ENCODE results near the gene LIN7B.
A peak's percentile ranks its signal among the peaks of the same experiment; 100 is the strongest.

LIN7B gene

DNA sequence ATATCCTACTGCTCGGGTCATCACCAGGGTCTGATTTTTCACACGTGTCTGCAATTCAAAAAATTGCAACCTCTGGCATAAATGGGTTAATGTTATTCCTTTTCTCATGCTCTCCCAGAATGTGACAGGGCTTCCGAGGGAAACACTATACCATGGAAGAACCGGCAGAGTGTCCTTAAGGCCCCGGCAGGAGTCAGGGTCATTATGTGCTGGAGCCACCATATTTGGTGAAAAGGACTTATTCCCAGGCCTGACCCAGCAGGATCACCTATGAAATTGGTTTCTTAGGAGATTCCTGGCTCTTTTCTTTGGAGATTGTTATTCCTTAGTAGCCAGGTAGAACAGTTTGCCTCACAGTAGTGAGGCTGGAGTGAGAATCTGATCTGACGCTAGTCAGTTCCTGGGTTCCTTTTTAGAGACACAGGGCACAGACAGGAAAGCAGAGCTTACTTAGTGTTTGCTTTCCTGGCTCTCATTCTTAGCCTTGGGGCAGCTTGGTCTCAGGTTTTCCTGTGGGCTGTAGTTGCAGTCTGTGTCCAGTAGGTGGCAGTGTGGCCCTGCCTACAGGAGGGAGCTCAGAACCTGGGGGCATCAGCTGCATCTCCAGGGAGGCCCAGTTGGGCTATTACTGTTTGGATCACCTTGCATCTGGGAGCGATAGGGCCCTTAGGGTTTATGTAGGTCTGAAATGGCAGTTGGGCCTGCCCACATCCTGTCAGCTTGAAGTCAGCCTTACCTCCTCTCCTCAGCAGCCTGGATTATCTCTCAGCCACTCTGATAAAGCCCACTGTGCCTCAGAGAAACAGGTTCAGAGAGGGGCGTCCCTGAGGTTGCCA is 16.5 kb upstream of the LIN7B start:
- TF ChIP-seq, protein P1, sequence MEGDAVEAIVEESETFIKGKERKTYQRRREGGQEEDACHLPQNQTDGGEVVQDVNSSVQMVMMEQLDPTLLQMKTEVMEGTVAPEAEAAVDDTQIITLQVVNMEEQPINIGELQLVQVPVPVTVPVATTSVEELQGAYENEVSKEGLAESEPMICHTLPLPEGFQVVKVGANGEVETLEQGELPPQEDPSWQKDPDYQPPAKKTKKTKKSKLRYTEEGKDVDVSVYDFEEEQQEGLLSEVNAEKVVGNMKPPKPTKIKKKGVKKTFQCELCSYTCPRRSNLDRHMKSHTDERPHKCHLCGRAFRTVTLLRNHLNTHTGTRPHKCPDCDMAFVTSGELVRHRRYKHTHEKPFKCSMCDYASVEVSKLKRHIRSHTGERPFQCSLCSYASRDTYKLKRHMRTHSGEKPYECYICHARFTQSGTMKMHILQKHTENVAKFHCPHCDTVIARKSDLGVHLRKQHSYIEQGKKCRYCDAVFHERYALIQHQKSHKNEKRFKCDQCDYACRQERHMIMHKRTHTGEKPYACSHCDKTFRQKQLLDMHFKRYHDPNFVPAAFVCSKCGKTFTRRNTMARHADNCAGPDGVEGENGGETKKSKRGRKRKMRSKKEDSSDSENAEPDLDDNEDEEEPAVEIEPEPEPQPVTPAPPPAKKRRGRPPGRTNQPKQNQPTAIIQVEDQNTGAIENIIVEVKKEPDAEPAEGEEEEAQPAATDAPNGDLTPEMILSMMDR (IDR thresholded peaks at IDR 0.05; ENCODE audit: low read length, missing control alignments): peak; percentile 100
- DNase-seq (ENCODE audit: low read depth): peak; percentile 80
- H3K4me3 ChIP-seq (replicated peaks; ENCODE audit: low read depth, low read length): no peak overlapping the region

DNA sequence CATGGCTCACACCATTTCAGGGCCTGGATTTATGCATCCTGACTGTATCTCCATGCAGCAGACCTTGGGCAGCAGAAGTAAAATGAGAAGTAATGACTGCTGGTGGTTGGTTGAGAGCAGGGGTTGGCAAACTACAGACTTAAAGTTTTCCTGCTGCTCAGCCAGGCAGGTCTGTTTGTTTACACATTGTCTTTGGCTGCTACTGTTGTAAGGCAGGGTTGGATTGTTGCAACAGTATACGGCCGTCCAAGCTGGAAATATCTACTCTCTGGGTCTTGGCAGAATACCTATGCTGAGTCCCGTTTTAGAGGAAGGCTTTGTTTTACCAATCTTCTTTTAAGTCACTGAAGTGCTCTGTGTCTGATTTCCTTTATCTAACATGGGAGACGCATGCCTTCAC is 15.4 kb upstream of the LIN7B start:
- H3K4me3 ChIP-seq (replicated peaks; ENCODE audit: low read depth, low read length): no peak overlapping the region
- TF ChIP-seq, protein P1 (IDR thresholded peaks at IDR 0.05; ENCODE audit: low read length, missing control alignments): no peak
- DNase-seq (ENCODE audit: low read depth): no peak

DNA sequence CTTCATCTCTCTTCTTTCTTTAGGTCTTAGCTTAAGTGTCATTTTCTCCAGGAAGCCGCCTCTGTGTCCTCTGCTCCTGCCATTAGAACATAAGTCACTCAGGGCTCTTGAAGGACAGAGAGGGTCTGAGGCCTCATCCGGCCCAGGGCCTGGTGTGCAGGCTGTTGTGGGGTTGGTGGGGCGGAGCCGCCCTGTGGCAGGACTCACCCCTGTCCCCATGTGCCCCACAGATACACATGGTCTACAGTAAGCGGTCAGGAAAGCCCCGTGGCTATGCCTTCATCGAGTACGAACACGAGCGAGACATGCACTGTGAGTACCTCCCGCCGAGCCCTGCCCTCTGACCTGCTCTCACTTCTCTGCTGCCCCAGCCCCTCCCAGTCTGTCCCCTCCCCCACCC is 13.0 kb upstream of the LIN7B start:
- no peak for DNase-seq (ENCODE audit: low read depth)
- H3K4me3 ChIP-seq (replicated peaks; ENCODE audit: low read depth, low read length): no peak overlapping the region
- TF ChIP-seq, protein P1 (IDR thresholded peaks at IDR 0.05; ENCODE audit: low read length, missing control alignments): no peak

DNA sequence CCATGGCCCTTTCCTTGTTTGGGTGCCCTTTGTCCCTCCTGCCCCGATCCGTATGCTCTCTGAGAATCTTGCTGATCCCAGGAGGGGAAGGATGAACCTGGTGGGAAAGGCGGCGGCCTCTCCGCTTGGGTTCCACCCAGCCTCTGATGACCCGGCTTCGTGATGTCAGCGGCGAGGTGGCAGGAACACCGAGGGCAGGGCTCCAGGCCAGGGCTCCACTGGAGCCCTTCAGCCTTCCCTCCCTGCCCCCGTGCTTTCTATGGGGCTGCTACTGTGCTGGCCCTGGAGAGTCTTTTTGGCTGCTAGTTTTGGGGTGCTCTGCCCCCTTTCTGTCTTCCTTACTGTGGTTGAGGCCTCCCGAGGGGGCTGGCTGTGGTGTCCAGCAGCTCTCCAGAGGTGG is 11.9 kb upstream of the LIN7B start:
- H3K4me3 ChIP-seq (replicated peaks; ENCODE audit: low read depth, low read length): no peak overlapping the region
- TF ChIP-seq, protein P1 (IDR thresholded peaks at IDR 0.05; ENCODE audit: low read length, missing control alignments): no peak
- no peak for DNase-seq (ENCODE audit: low read depth)

DNA sequence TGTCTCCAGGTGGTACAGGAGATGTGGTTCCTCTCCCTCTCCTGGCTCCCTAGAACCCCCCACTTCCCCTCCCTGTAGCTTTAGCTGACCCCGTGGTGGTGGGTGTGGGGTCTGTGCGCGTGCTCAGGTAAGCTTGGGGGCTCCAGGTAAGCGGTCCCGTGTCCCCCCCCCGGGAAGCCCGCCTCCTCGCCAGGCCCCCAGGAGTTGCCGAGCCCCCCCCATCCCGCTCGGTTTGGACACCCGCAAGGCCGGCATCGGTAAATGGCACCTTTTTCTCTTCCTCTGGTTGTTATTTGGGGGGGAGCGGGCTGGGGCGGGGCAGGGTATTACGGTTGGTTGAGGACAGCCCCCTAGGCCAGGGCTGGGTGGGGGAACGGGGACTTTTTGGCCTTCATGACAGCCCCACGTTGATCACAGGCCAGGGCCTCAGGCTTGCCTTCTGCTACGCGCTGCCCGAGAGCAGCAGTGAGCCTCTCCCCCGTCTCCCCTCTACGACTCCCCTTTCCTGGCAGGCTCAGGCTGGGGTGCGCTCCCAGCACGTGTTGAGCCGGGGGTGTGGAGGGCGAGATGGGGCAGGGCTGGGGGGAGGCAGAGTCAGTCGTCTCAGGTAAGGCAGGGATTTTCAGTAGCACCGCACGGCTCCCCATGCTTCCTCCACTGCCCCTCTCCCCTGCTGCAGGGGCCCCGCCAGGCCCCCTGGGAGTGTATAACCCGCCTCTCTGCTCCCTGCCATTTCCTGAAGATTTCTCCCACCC is 10.7 kb upstream of the LIN7B start:
- TF ChIP-seq, protein P1 (IDR thresholded peaks at IDR 0.05; ENCODE audit: low read length, missing control alignments): no peak
- no peak overlapping the region for H3K4me3 ChIP-seq (replicated peaks; ENCODE audit: low read depth, low read length)
- DNase-seq (ENCODE audit: low read depth): no peak

DNA sequence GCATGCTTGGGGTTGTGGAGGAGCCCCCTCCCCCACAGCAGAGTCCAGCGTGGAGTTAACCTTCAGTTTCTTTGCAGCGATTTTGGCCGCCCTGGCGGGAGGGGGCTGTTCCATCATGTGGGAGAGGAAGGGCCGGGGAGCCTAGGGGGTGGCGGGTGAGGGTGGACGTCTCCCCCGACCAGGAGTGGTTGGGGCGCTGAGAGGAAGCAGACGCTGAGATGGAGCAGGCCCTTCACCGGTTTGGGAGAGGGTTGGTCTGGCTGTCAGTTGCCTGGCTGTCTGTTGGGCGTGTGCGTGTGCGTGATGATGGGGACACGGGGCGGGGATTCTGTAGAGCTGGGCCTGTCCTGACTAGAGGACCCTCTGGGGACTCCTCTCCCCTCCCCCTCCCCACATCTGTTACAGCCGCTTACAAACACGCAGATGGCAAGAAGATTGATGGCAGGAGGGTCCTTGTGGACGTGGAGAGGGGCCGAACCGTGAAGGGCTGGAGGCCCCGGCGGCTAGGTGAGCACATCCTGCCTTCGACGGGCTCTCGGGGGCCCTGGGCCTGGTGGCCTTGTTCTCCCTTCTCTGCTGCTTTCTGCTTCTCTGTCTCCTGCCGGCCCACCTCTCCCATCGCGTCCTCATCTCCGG is 9.8 kb upstream of the LIN7B start:
- DNase-seq (ENCODE audit: low read depth): no peak
- H3K4me3 ChIP-seq (replicated peaks; ENCODE audit: low read depth, low read length): no peak overlapping the region
- TF ChIP-seq, protein P1 (IDR thresholded peaks at IDR 0.05; ENCODE audit: low read length, missing control alignments): no peak
